DOHH2 (cell line): ENCODE measurements around the gene ELOVL3.

Experiments
- EZH2phosphoT487 ChIP-seq: fragments of 200-600 bp; sonication (generic); IDR thresholded peaks from 2 replicates; pipeline ENCODE4 v1.6.1; 2017; ENCODE audit warnings: borderline replicate concordance, mild to moderate bottlenecking, antibody characterized with exemption, low read length, moderate library complexity, mixed read lengths
- TF ChIP-seq, protein P1 (sequence below): fragments of 200-600 bp; sonication (generic); IDR thresholded peaks from one replicate; pipeline ENCODE4 v1.5.1; 2014; ENCODE audit warnings: antibody characterized with exemption, mild to moderate bottlenecking, low read depth, low read length; ENCODE audit not compliant: poor library complexity, severe bottlenecking

DNA sequence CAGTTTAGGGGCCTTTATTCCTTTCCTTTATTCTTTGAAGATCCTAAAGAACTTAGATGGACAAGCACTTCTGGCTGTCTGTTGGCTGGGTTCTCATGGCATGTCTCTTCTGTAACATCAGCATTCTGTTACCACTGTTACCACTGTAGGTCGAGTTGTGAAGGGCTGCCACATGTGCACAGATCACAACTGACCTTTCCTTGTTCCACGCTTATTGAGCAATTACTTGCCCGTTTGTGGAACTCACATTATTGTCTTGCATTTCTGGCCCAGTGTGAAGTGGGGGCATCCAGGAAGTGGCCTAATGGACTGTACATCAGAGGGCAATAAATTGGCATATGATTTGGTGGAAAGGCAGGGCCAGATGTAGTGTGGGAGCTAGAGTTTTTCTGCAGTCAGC is 42.9 kb downstream of the ELOVL3 start:
- TF ChIP-seq, protein P1, sequence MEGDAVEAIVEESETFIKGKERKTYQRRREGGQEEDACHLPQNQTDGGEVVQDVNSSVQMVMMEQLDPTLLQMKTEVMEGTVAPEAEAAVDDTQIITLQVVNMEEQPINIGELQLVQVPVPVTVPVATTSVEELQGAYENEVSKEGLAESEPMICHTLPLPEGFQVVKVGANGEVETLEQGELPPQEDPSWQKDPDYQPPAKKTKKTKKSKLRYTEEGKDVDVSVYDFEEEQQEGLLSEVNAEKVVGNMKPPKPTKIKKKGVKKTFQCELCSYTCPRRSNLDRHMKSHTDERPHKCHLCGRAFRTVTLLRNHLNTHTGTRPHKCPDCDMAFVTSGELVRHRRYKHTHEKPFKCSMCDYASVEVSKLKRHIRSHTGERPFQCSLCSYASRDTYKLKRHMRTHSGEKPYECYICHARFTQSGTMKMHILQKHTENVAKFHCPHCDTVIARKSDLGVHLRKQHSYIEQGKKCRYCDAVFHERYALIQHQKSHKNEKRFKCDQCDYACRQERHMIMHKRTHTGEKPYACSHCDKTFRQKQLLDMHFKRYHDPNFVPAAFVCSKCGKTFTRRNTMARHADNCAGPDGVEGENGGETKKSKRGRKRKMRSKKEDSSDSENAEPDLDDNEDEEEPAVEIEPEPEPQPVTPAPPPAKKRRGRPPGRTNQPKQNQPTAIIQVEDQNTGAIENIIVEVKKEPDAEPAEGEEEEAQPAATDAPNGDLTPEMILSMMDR: no peak
- TF ChIP-seq EZH2phosphoT487: no peak
